GM19324 (cell line): ENCODE data around the gene CFAP157.
A peak's percentile ranks its signal among the peaks of the same experiment; 100 is the strongest.

ENCODE experiments used
- ATAC-seq: cut with Tn5 transposase; IDR thresholded peaks from one replicate; pipeline ENCODE4 v1.9.1; 2021; ENCODE audit warnings: mild to moderate bottlenecking, moderate library complexity; ENCODE audit not compliant: unreplicated experiment, low FRiP score

The CFAP157 gene

DNA sequence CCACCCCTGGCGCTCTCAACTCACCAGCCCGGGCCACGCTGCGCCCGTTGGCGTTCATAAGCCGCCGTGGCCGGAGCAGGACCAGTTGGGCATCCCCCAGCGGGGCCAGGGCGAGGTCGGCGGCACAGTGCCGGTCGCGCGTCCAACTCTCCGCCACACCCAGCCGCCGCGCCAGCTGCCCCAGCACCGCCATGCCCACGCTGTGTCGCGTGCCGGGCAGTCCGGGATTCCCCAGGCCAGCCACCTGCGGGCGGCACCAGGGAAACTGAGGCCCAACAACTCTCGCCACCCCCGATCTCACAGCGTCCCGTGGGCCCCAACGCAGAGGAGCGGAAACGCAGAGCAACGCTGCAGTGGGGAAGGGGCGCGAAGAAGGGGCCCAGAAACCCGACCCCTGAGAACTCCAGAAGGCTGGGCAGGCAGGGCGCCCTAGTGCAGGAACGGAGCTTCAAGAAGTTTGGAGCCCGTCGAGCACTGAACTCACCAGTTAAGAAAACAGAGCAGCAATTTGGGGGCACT, 8.2 kb downstream of the CFAP157 start:
- ATAC-seq: no peak

DNA sequence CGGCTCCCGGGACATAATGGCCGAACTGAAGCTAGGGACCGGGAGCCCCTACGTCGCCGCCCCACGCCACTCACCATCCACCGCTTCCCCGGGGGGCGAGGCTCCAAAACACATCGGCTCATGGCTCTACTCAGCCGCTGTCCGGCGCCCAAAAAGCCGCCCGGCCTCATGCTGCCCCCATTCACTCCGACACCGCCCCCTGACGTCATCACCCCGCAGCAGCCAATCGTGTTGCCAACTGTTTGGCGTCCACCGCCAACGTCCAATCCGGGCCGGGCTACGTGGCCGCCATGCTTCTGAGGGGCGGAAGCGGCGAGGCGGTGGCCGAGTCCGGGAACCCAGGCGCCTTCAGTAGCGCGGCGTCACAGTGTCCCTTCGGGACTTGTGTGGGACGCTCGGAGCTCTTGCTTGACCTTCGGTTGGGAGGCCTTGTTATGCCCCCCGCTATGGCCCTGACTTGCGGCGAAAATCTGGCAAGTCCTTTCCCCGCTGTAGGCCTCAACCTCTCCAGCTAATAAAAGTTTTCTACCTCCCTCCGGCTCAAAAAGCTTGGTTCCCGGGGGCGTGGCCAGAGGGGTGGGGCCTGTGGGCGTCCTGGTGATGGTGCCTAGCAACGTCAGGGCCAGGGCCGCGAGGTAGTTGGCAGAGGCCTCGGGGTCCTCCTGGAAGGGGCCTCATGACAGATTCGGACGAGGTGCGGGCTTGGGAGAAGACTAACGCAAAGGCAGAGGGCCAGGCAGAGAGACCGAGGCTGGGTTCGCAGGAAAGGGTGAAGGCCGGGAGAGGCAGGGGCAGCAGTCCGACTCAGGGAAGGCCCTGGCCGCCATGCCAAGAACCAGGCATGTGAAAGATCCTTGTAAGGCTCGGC, 8.9 kb downstream of the CFAP157 start, which contains the start of the genes PTRH1 and TTC16:
TSS of gene PTRH1 (minus strand) at position 194 of the 868 bp plus-strand sequence. CDS start at position 170, 24 bp downstream.
TSS of gene TTC16 (plus strand) at position 610 of the 868 bp plus-strand sequence. CDS start at position 677, 67 bp downstream.
- peak; percentile 94 for ATAC-seq

DNA sequence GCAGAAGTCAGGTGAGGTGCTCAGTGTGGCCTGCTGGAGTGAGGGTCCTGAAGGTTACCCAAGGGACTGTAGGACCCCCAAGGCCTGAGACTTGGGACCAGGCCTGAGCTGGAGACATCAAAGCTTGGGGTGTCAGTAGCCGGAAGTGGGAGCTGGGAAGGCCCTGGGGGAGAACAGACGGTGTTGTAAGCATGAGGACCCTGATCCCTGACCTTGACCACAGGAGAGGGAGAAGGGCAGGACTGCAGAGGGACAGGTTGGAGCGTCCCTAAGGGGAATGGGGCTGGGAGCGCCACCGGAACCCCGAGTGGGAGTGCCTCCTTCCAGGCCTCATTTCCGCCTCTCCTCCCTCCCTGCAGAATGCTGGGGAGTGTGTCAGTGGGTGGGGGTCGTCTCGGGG, 9.6 kb downstream of the CFAP157 start:
- no peak for ATAC-seq

DNA sequence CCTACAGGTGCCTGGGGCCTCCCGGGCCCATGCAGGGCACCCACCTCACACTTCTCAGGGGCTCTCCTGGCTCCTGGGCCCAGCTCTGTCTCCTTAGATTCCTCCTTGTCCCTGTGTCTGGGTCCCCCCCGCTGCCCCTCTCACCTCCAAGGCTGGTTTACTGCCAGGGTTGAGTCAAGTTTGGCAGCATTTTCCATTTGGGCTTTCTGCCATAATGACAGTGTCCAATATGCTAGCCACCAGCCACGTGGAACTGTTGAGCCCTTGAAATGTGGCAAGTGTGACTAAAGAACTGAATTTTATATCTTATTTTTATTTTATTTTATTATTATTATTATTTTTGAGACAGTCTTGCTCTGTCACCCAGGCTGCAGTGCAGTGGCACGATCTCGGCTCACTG, 11.0 kb downstream of the CFAP157 start:
- ATAC-seq: no peak

DNA sequence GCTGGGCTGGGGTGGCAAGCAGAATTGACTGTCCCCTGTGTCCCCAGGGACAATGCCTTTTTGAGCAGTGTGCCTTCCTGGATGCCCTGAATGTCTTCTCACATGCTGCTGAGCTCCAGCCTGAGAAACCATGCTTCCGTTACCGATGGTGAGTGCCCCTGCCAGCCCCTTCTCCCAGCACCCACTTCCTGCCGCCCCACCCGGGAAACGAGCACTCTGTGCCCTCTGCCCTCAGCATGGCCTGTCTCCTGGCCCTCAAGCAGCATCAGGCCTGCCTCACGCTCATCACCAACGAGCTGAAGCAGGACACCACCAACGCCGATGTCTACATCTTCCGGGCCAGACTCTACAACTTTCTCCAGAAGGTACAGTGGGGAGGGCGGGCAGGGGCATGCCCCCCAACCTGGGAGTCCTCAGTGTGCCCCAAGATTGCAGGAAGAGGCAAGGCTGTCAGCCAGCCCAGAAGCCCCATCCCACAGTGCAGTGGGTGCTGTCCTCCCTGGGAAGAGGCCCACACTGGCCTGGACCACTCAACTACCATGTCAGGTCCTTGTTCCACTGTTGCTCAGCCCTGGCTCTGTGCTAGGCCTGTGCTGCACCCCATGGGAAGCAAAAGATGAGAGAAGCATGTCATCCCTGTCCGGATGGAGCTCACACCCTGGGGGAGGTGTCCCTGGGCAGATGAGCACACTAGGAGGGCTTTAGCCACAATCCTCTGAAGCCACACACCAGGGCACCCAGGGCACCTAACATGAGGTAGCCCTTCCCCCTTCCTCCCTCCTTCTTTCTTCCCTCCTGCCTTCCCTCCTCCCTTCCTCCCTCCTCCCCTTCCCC, 13.5 kb downstream of the CFAP157 start:
- ATAC-seq: no peak

DNA sequence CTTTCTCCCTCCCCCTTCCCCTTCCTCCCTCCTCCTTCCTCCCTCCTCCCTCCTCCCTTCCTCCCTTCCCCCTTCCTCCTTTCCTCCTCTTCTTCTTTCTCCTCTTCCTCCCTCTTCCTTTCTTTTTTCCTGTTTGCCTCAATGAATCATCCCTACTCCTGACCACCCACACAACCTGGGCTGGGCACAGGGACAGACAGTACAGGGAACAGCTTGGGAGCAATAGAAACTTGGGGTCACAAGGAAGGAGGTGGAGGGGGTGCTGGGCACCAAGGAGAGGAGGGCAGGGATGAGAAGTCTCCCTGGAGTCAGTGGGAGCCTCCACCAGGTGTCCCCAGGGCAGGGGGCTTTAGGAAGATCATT, 14.1 kb downstream of the CFAP157 start:
- ATAC-seq: no peak

DNA sequence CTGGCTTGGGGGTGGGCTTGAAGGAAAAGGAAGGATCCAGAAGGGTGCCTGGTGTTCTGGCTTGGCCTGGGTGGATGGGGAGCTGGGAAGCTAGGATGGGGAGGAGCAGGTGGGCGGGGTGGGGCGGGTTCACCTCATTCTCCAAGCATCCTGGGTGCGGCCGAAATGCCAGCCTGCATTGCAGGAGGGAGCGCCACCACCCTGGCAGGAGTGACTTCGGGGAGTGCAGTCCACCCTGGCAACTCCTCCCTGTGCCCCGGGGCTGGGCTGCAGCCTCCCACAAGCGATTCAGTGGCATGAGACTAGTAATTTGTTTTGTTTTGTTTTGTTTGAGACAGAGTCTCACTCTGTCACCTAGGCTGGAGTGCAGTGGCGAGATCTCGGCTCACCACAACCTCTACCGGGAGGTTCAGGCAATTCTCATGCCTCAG, 14.6 kb downstream of the CFAP157 start:
- ATAC-seq: no peak

DNA sequence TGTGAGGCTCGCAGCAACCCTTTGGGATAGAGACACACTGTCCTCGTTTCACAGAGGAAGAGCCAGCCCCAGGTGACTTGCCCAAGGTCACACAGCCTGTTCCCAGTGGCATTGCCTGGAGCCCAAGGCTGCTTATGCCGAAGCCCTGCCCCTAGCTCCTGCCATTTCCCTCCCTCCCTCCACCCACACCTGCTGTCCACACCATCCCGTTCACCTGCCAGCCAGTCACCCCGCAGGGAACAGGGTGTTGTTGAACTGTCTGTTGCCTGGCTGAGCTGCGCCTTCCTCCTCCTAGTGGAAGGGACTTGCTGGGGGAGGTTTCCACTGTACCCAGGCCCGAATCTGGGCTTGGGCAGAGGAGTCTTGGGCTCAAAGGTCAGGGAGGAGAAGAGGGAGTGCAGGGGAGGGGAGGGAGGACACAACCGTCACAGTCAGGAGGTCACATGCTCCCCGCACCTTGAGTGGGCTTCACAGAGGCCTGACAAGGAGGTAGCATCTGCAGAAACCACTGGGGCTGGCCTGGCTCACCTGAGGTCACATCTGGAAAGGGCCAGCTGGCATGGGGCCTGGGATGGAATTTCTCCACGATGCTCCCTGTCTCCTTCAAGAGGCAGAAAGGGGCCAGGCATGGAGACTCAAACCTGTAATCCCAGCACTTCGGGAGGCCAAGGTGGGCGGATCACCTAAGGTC, 15.4 kb downstream of the CFAP157 start:
- ATAC-seq: no peak

DNA sequence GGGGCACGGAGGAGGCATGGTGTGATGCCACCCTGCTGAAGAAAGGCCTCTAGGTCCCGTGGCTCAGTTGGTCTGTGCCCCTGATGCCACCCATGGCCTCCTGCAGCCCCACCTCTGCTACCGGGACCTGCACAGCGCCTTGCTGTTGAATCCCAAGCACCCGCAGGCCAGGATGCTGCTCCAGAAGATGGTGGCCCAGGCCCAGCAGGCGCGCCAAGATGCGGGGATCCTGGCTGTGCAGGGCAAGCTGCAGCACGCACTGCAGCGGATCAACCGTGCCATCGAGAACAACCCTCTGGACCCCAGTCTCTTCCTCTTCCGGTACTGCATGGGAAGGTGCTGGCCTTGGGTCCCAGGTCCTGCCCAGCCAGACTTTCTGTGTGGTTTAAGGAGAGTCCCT, 16.2 kb downstream of the CFAP157 start:
- ATAC-seq: no peak

DNA sequence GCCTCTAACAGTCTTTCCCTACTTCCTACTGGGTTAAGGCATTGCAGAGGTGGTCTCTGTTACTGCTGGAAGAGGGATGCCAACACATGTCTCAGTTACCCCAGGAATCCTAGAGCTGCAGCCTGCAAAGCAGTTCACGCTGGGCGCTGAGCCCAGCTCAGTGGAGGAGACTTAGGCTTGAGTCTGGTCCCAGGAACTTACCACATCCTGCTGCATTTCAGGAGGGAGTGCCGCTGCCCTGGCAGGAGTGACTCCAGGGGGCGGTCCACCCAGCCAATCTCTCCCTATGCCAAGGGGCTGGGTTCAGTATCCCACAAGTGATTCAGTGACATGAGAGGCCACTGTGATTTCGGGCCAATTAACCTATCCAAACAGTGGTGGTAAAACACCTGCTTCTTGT, 16.7 kb downstream of the CFAP157 start:
- ATAC-seq: no peak

DNA sequence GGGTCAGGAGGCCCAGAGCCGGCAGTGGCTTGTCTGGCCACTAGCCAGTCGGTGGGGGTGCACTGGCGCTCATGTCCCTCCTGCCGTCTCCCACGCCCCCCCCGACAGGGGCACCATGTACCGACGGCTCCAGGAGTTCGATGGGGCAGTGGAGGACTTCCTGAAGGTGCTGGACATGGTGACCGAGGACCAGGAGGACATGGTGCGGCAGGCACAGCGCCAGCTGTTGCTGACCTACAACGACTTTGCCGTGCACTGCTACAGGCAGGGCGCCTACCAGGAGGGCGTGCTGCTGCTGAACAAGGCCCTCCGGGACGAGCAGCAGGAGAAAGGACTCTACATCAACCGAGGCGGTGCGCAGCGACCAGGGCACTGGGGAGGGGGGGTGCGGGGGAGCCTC, 17.2 kb downstream of the CFAP157 start:
- no peak for ATAC-seq

DNA sequence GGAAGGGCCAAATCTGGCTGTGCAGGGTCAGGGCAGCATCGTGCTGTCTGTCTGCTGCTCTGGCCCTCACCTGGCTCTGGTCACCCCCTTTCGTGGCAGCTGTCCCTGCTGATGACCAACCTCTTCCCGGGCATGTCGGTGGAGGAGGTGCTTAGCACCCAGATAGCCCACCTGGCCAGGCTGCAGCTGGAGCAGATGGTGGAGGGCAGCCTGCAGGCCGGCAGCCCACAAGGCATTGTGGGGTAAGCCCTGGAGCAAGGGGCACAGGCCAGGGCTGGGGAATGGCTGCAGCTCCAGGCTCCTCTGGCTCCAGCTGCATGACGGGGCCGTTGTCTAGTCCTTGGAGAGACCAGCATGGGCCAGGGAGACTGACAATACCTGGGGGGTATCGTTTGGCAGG, 20.1 kb downstream of the CFAP157 start:
- ATAC-seq: no peak

DNA sequence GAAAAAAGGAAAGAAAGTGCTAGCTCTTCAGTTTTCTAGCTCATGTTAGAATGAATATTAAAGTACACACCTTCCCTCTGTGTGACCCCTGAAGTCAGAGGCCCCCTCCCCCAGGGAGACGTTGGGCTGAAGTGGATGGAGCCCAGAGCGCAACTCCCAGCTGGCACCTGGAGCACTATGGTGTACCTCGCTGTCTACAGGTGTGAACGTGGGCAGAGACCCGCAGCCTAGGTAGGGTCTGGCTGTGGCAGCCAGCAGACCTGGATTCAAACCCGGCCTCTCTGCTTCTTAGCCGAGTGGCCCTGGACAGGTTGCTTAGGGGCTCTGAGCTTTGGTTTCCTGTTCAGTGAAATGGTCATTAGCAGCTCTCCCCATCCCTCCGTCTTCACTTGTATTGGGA, 22.0 kb downstream of the CFAP157 start:
- ATAC-seq: no peak

DNA sequence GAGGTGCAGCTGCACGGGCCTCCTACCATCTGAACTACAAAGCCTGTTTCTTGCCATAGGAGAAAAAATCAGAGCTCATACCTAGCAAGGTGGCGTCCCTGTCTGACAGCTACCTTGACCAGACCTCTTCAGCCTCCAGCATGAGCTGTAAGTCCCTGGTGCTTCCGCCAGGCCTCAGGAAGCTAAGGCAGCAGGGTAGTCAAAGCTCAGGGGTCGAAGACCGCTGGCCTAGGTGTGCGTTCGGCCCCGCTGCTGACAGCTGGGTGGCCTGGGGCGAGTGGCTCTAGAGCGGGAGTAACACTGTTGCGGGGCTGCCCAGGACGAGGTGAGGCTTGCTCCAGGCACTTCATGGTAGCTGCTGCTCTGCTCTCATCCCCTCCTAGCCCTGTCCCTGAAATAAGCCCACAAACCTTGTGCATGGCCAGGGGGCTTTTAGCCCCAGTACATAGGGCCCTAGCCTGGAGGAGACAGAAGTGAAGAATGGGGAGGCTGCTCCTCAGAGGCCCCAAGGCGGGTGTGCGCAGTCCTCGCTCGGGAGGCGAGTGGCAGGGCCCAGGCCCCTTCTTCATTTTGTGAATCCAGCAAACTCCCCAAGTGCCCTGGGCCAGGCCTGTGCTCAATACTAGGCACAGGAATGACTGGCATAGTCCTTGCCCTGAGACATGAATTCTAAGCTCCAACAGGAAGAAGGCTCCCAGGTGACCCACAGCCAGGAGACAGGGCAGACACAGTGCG, 22.9 kb downstream of the CFAP157 start:
- ATAC-seq: no peak

DNA sequence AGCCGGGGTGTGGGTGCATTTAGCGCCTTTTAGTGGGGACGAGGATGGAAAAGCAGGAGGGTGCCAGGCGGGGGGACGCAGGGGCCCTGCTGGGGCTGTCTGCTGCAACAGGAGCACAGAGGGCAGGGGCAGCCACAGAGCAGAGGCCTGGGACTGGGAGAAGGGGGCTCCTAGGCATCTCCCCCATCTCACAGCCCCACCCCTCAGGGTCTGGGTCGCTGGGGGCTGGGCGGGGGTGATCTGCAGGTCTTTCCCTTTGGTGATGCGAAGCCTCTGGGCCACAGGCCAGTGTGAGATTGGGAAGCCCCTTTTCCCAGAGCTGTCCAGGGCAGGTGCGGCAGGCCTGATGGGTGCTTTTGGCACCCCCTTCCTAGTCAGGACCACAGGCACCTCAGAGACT, 23.5 kb downstream of the CFAP157 start:
- ATAC-seq: no peak

DNA sequence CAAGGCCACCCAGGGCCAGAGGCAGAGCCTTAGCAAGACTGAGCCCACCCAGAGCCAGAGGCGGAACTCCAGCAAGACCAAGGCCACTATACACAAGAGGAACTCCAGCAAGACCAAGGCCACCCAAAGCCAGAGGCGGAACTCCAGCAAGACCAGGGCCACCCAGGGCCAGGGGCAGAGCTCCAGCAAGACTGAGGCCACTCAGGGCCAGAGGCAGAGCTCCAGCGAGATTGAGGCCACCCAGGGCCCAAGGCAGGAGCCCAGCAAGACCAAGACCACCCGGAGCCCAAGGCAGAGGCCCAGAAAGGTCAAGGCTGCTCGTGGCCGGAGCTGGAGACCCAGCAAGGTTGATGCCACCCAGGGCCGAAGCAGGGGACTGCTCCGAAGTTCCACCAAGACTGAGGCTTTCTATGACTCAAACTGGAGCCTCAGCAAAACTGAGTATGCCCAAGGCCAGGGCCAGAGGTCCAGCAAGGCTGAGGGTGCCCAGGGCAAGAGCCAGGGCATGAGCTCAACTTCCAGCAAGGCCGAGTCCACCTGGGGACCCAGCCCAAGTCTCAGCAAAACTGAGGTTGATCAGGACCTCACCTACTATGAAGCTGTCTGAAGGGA, 24.1 kb downstream of the CFAP157 start:
- ATAC-seq: no peak

DNA sequence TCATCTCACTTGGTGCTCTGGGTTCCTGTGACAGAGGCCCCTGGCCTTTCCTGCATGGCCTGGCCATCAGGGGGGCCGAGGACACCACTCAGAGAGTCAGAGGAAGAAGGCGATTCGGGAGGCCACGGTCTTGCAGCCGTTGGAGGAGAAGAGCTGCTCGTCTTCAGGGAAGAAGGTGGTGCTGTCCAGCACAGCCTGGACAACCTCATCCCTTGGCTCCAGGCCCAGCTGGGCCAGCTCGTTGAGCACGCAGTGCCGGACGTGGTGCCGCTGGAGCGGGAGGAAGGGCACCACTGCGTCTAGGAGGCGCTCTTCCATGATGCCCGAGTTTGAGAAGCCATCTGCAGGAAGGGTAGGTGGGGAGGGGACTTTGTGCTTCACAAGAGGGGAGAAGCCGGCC, 25.1 kb downstream of the CFAP157 start:
- ATAC-seq: no peak

DNA sequence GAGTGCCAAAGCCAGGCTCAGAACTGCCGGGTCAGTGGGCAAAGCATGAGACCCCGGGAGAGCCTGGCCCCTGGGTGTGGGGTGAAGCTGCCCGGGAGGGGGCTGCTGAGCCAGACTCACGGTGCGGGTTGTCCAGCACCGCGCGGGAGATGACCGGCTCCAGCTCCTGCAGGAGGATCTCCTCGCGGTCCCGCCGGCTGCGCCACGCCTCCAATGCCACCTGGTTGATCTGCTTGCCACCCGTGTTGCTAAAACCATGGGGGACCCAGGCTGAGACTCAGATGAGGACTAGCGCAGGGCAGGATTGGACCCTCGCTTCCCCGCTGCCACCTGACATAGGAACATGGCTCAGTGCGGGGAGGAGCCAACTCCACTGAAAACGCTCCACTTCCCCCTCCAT, 25.7 kb downstream of the CFAP157 start:
- no peak for ATAC-seq

DNA sequence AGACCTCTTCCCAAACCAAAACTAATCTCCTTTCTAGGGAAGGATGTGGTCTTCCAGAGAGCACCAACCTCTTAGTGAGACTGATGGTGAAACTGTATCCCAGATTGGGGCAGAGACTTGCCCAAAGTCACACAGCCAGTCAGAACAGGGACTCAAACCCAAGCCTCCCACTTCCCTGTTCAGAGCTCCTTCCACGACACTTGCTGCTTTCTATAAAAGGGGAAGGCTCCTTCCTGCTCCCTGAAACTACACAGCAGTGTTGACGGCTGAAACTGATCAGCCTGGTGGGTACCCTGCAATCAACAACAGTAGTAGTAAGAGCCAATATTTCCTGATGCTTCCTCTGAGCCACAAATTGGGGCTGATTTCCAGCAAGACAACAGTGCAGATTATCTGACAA, 26.8 kb downstream of the CFAP157 start:
- ATAC-seq: no peak
